Activated CD4-positive, alpha-beta T cell treated with anti-CD3 and anti-CD28 coated beads, Interleukin-2, amount 10 ng/mL, durations not matched to agents 24 days and 14 days (primary cell): ENCODE measurements around the gene CRYBG1. TPM values are rescaled to one million over a fixed set of nuclear protein-coding genes. Genes with fewer than 3 reads are reported as not detected.

Source experiments
- DNase-seq: peaks from one replicate; pipeline ENCODE4 v3.0.0; 2022
- H3K27ac Mint-ChIP-seq: one replicate; pipeline ENCODE4 v1.8.0; 2022; ENCODE audit warnings: mild to moderate bottlenecking, mixed read lengths
- H3K27me3 Mint-ChIP-seq: one replicate; pipeline ENCODE4 v1.8.0; 2022; ENCODE audit warnings: mixed read lengths
- H3K36me3 Mint-ChIP-seq: one replicate; pipeline ENCODE4 v1.8.0; 2022; ENCODE audit warnings: low read depth, mild to moderate bottlenecking, mixed read lengths
- H3K4me1 Mint-ChIP-seq: one replicate; pipeline ENCODE4 v1.8.0; 2021; ENCODE audit warnings: mixed read lengths
- H3K4me3 Mint-ChIP-seq: one replicate; pipeline ENCODE4 v1.8.0; 2022; ENCODE audit warnings: mild to moderate bottlenecking, moderate library complexity, mixed read lengths
- H3K9me3 Mint-ChIP-seq: one replicate; pipeline ENCODE4 v1.8.0; 2021; ENCODE audit warnings: mixed read lengths
- intact Hi-C: fragments of 100-400 bp; cut with micrococcal nuclease; formaldehyde crosslinking; loops from one replicate; pipeline ENCODE4 v1.15.1; 2023
- total RNA-seq: library from RNA; stranded (reverse); gene quantifications from 2 replicates; pipeline ENCODE4 v1.2.3, GENCODE V29; 2022

Gene CRYBG1
- total RNA-seq, 1 donor from 2014 or later: 10.0 TPM

GRCh38 chr6:106599440-106599839, 238.9 kb downstream of the CRYBG1 start:
- DNase-seq: no peak
- Mint-ChIP-seq H3K27ac (no peak overlapping the region), H3K27me3 (no peaks in the 10 kb centered on the region), H3K36me3 (peaks cover 11% of the 10 kb centered on the region), H3K4me3 (no peak overlapping the region), H3K9me3 (no peaks in the 10 kb centered on the region), H3K4me1 (no peaks in the 10 kb centered on the region)
- intact Hi-C loops: no loop called here

GRCh38 chr6:106600329-106600728, 239.8 kb downstream of the CRYBG1 start:
- intact Hi-C loops: no loop called here
- Mint-ChIP-seq H3K4me1 (no peaks in the 10 kb centered on the region), H3K4me3 (no peak overlapping the region), H3K27ac (no peak overlapping the region), H3K27me3 (no peaks in the 10 kb centered on the region), H3K36me3 (peaks cover 11% of the 10 kb centered on the region), H3K9me3 (no peaks in the 10 kb centered on the region)
- DNase-seq: no peak

GRCh38 chr6:106608080-106608668, 247.7 kb downstream of the CRYBG1 start:
- Mint-ChIP-seq H3K9me3 (no peaks in the 10 kb centered on the region), H3K36me3 (peaks cover 6% of the 10 kb centered on the region), H3K27ac (no peak overlapping the region), H3K4me3 (no peak overlapping the region), H3K27me3 (no peaks in the 10 kb centered on the region), H3K4me1 (peaks cover 12% of the 10 kb centered on the region)
- peak; percentile 78 for DNase-seq
- intact Hi-C loops: loop anchor here (1.0 to 5.0 kb wide), 4 partner anchors 21 to 371 kb away; partner anchors contain the start of genes QRSL1 and RTN4IP1

- Mint-ChIP-seq H3K9me3 (no peaks in the 10 kb centered on the region), H3K4me1 (peaks cover 25% of the 10 kb centered on the region), H3K27me3 (no peaks in the 10 kb centered on the region), H3K36me3 (peaks cover 12% of the 10 kb centered on the region), H3K27ac (no peak overlapping the region), H3K4me3 (no peak overlapping the region)
- peak; percentile 71 for DNase-seq
- intact Hi-C loops: loop anchor here (2.0 to 5.0 kb wide), 2 partner anchors 19 to 38 kb away; partner anchors contain the start of genes QRSL1 and RTN4IP1
These were observed 249.2 kb downstream of the CRYBG1 start for GRCh38 chr6:106609699-106610098.

GRCh38 chr6:106611030-106611429, 250.5 kb downstream of the CRYBG1 start:
- Mint-ChIP-seq H3K4me1 (peaks cover 29% of the 10 kb centered on the region), H3K27ac (no peak overlapping the region), H3K4me3 (no peak overlapping the region), H3K9me3 (no peaks in the 10 kb centered on the region), H3K27me3 (no peaks in the 10 kb centered on the region), H3K36me3 (peaks cover 20% of the 10 kb centered on the region)
- intact Hi-C loops: no loop called here
- DNase-seq: no peak

- DNase-seq: no peak
- Mint-ChIP-seq H3K4me1 (peaks cover 29% of the 10 kb centered on the region), H3K27me3 (no peaks in the 10 kb centered on the region), H3K4me3 (no peak overlapping the region), H3K27ac (peak overlapping the region; percentile 2), H3K9me3 (no peaks in the 10 kb centered on the region), H3K36me3 (peaks cover 24% of the 10 kb centered on the region)
- intact Hi-C loops: no loop called here
These were observed 252.3 kb downstream of the CRYBG1 start for GRCh38 chr6:106612671-106613416.

GRCh38 chr6:106613590-106613989, 253.1 kb downstream of the CRYBG1 start:
- intact Hi-C loops: no loop called here
- peaks cover 26% of the 10 kb centered on the region for H3K36me3 Mint-ChIP-seq
- DNase-seq: no peak
- H3K27ac Mint-ChIP-seq: no peak overlapping the region
- H3K4me1 Mint-ChIP-seq: peaks cover 29% of the 10 kb centered on the region
- no peak overlapping the region for H3K4me3 Mint-ChIP-seq
- H3K9me3 Mint-ChIP-seq: no peaks in the 10 kb centered on the region
- H3K27me3 Mint-ChIP-seq: no peaks in the 10 kb centered on the region

GRCh38 chr6:106614166-106614565, 253.6 kb downstream of the CRYBG1 start:
- Mint-ChIP-seq H3K27ac (peak overlapping the region; percentile 6), H3K36me3 (peaks cover 29% of the 10 kb centered on the region), H3K4me1 (peaks cover 29% of the 10 kb centered on the region), H3K27me3 (no peaks in the 10 kb centered on the region), H3K9me3 (no peaks in the 10 kb centered on the region), H3K4me3 (no peak overlapping the region)
- no peak for DNase-seq
- intact Hi-C loops: no loop called here

GRCh38 chr6:106614592-106615257, 254.2 kb downstream of the CRYBG1 start:
- peak overlapping the region; percentile 6 for H3K27ac Mint-ChIP-seq
- H3K4me1 Mint-ChIP-seq: peaks cover 29% of the 10 kb centered on the region
- DNase-seq: no peak
- no peaks in the 10 kb centered on the region for H3K27me3 Mint-ChIP-seq
- intact Hi-C loops: no loop called here
- H3K9me3 Mint-ChIP-seq: no peaks in the 10 kb centered on the region
- peaks cover 31% of the 10 kb centered on the region for H3K36me3 Mint-ChIP-seq
- no peak overlapping the region for H3K4me3 Mint-ChIP-seq

GRCh38 chr6:106617302-106617701, 256.8 kb downstream of the CRYBG1 start:
- no peaks in the 10 kb centered on the region for H3K9me3 Mint-ChIP-seq
- H3K27me3 Mint-ChIP-seq: no peaks in the 10 kb centered on the region
- no peak overlapping the region for H3K27ac Mint-ChIP-seq
- peak; percentile 25 for DNase-seq
- no peak overlapping the region for H3K4me3 Mint-ChIP-seq
- peaks cover 33% of the 10 kb centered on the region for H3K36me3 Mint-ChIP-seq
- intact Hi-C loops: no loop called here
- peaks cover 29% of the 10 kb centered on the region for H3K4me1 Mint-ChIP-seq

- intact Hi-C loops: no loop called here
- H3K27ac Mint-ChIP-seq: no peak overlapping the region
- H3K9me3 Mint-ChIP-seq: no peaks in the 10 kb centered on the region
- no peak for DNase-seq
- peaks cover 24% of the 10 kb centered on the region for H3K4me1 Mint-ChIP-seq
- no peak overlapping the region for H3K4me3 Mint-ChIP-seq
- H3K27me3 Mint-ChIP-seq: no peaks in the 10 kb centered on the region
- peaks cover 34% of the 10 kb centered on the region for H3K36me3 Mint-ChIP-seq
These were observed 257.3 kb downstream of the CRYBG1 start for GRCh38 chr6:106617857-106618256.

GRCh38 chr6:106618324-106618723, 257.8 kb downstream of the CRYBG1 start:
- Mint-ChIP-seq H3K27me3 (no peaks in the 10 kb centered on the region), H3K4me1 (peaks cover 20% of the 10 kb centered on the region), H3K9me3 (no peaks in the 10 kb centered on the region), H3K4me3 (no peak overlapping the region), H3K36me3 (peaks cover 32% of the 10 kb centered on the region), H3K27ac (no peak overlapping the region)
- intact Hi-C loops: no loop called here
- peak; percentile 28 for DNase-seq

GRCh38 chr6:106619223-106619622, 258.7 kb downstream of the CRYBG1 start:
- intact Hi-C loops: no loop called here
- H3K27me3 Mint-ChIP-seq: no peaks in the 10 kb centered on the region
- H3K4me1 Mint-ChIP-seq: peaks cover 12% of the 10 kb centered on the region
- peaks cover 30% of the 10 kb centered on the region for H3K36me3 Mint-ChIP-seq
- H3K4me3 Mint-ChIP-seq: no peak overlapping the region
- peak; percentile 43 for DNase-seq
- H3K27ac Mint-ChIP-seq: no peak overlapping the region
- H3K9me3 Mint-ChIP-seq: no peaks in the 10 kb centered on the region
